Measurements from ENCODE around the gene PIGC.
A peak's percentile ranks its signal among the peaks of the same experiment; 100 is the strongest.

Gene PIGC

GRCh38 chr1:172449585-172450523 is 6.0 kb upstream of the PIGC start:
- POLR2A ChIA-PET: interaction anchor here (1.2 kb wide), 1 partner anchor 82 kb away, joined by 3 read pairs; no protein-coding TSS in a partner anchor
- Histone ChIP-seq H3K9me3 (ENCODE audit: control extremely low read depth in 1 of 5, control insufficient read depth in 4 of 5, insufficient read depth in 2 of 5, low read depth in 1 of 5, low read length in 4 of 5) (no peaks in the 10 kb centered on the region), H3K27me3 (replicated peaks in 2 of 5; ENCODE audit: control insufficient read depth in 4 of 5, insufficient read depth in 5 of 5, low read length in 4 of 5) (no peaks in the 10 kb centered on the region), H3K36me3 (ENCODE audit: control insufficient read depth in 4 of 4, insufficient read depth in 4 of 4, low read length in 3 of 4) (no peaks in the 10 kb centered on the region), H3K4me3 (ENCODE audit: control insufficient read depth in 1 of 7, extremely low read depth in 1 of 7, insufficient read depth in 4 of 7, low read depth in 2 of 7, low read length in 6 of 7) (peak overlapping the region in 1 of 7 experiments; percentile 12), H3K27ac (ENCODE audit: insufficient read depth in 1 of 2, low read depth in 1 of 2, low read length in 2 of 2, poor library complexity in 1 of 2, severe bottlenecking in 2 of 2) (no peak overlapping the region), H3K4me1 (ENCODE audit: control extremely low read depth in 1 of 4, control insufficient read depth in 4 of 4, insufficient read depth in 4 of 4, low read length in 3 of 4) (peaks cover 0 to 21% (median 7%) of the 10 kb centered on the region in 4 experiments)
- 64% methylated on average over 17 of the region's 18 CpGs for WGBS (ENCODE audit: insufficient coverage)
- peak; percentile 46 to 64 (median 64) for DNase-seq
- CTCF ChIA-PET: interaction anchor here (0.8 to 2.1 kb wide), 6 partner anchors 9 to 270 kb away, joined by 3 to 9 read pairs (median 6); no protein-coding TSS in a partner anchor

- no peak for DNase-seq
- H3K9me3 ChIP-seq (ENCODE audit: control extremely low read depth in 1 of 5, control insufficient read depth in 4 of 5, insufficient read depth in 2 of 5, low read depth in 1 of 5, low read length in 4 of 5): no peaks in the 10 kb centered on the region
- WGBS (ENCODE audit: insufficient coverage): 89% methylated on average over 6 of the region's 6 CpGs
- ChIA-PET CTCF (no interaction called here), POLR2A (no interaction called here)
- no peaks in the 10 kb centered on the region for H3K27me3 ChIP-seq (replicated peaks in 2 of 5; ENCODE audit: control insufficient read depth in 4 of 5, insufficient read depth in 5 of 5, low read length in 4 of 5)
- peaks cover 0 to 21% (median 8%) of the 10 kb centered on the region in 4 experiments for H3K4me1 ChIP-seq (ENCODE audit: control extremely low read depth in 1 of 4, control insufficient read depth in 4 of 4, insufficient read depth in 4 of 4, low read length in 3 of 4)
- H3K27ac ChIP-seq (ENCODE audit: insufficient read depth in 1 of 2, low read depth in 1 of 2, low read length in 2 of 2, poor library complexity in 1 of 2, severe bottlenecking in 2 of 2): no peak overlapping the region
- no peaks in the 10 kb centered on the region for H3K36me3 ChIP-seq (ENCODE audit: control insufficient read depth in 4 of 4, insufficient read depth in 4 of 4, low read length in 3 of 4)
- H3K4me3 ChIP-seq (ENCODE audit: control insufficient read depth in 1 of 7, extremely low read depth in 1 of 7, insufficient read depth in 4 of 7, low read depth in 2 of 7, low read length in 6 of 7): no peak overlapping the region
These were observed 5.2 kb upstream of the PIGC start for GRCh38 chr1:172448995-172449584.

- 100% methylated on average over 1 of the region's 2 CpGs for WGBS (ENCODE audit: insufficient coverage)
- peak in 2 of 3 donors; percentile 27 to 35 for DNase-seq
- ChIA-PET POLR2A (no interaction called here), CTCF (interaction anchor here (1.0 kb wide), 1 partner anchor 9 kb away, joined by 3 read pairs; no protein-coding TSS in a partner anchor)
- no peak overlapping the region for H3K27ac ChIP-seq (ENCODE audit: insufficient read depth in 1 of 2, low read depth in 1 of 2, low read length in 2 of 2, poor library complexity in 1 of 2, severe bottlenecking in 2 of 2)
- no peak overlapping the region for H3K4me3 ChIP-seq (ENCODE audit: control insufficient read depth in 1 of 7, extremely low read depth in 1 of 7, insufficient read depth in 4 of 7, low read depth in 2 of 7, low read length in 6 of 7)
- peaks cover 5 to 29% (median 13%) of the 10 kb centered on the region in 4 experiments for H3K4me1 ChIP-seq (ENCODE audit: control extremely low read depth in 1 of 4, control insufficient read depth in 4 of 4, insufficient read depth in 4 of 4, low read length in 3 of 4)
- no peaks in the 10 kb centered on the region for H3K36me3 ChIP-seq (ENCODE audit: control insufficient read depth in 4 of 4, insufficient read depth in 4 of 4, low read length in 3 of 4)
- H3K9me3 ChIP-seq (ENCODE audit: control extremely low read depth in 1 of 5, control insufficient read depth in 4 of 5, insufficient read depth in 2 of 5, low read depth in 1 of 5, low read length in 4 of 5): no peaks in the 10 kb centered on the region
- H3K27me3 ChIP-seq (replicated peaks in 2 of 5; ENCODE audit: control insufficient read depth in 4 of 5, insufficient read depth in 5 of 5, low read length in 4 of 5): no peaks in the 10 kb centered on the region
These were observed 3.8 kb upstream of the PIGC start for GRCh38 chr1:172447641-172448040.

GRCh38 chr1:172446547-172446946 is 2.7 kb upstream of the PIGC start:
- WGBS (ENCODE audit: insufficient coverage): 100% methylated on average over 1 of the region's 3 CpGs
- peaks cover 5 to 30% (median 16%) of the 10 kb centered on the region in 4 experiments for H3K4me1 ChIP-seq (ENCODE audit: control extremely low read depth in 1 of 4, control insufficient read depth in 4 of 4, insufficient read depth in 4 of 4, low read length in 3 of 4)
- POLR2A ChIA-PET: no interaction called here

GRCh38 chr1:172442843-172443565 is 865 bp downstream of the PIGC start:
- Histone ChIP-seq H3K4me3 (ENCODE audit: control insufficient read depth in 1 of 7, extremely low read depth in 1 of 7, insufficient read depth in 4 of 7, low read depth in 2 of 7, low read length in 6 of 7) (peak overlapping the region in 6 of 7 experiments; percentile 80 to 92 (median 88)), H3K4me1 (ENCODE audit: control extremely low read depth in 1 of 4, control insufficient read depth in 4 of 4, insufficient read depth in 4 of 4, low read length in 3 of 4) (peaks cover 5 to 16% (median 10%) of the 10 kb centered on the region in 4 experiments), H3K27me3 (replicated peaks in 2 of 5; ENCODE audit: control insufficient read depth in 4 of 5, insufficient read depth in 5 of 5, low read length in 4 of 5) (no peaks in the 10 kb centered on the region), H3K9me3 (ENCODE audit: control extremely low read depth in 1 of 5, control insufficient read depth in 4 of 5, insufficient read depth in 2 of 5, low read depth in 1 of 5, low read length in 4 of 5) (no peaks in the 10 kb centered on the region), H3K36me3 (ENCODE audit: control insufficient read depth in 4 of 4, insufficient read depth in 4 of 4, low read length in 3 of 4) (peaks cover 0 to 9% (median 7%) of the 10 kb centered on the region in 4 experiments), H3K27ac (ENCODE audit: insufficient read depth in 1 of 2, low read depth in 1 of 2, low read length in 2 of 2, poor library complexity in 1 of 2, severe bottlenecking in 2 of 2) (peak overlapping the region; percentile 47 to 81)
- DNase-seq: no peak
- WGBS (ENCODE audit: insufficient coverage): no CpG with 5 or more reads among the region's 3 CpGs
- POLR2A ChIA-PET: no interaction called here
- CTCF ChIA-PET: interaction anchor here (0.6 to 3.5 kb wide), 10 partner anchors 14 to 514 kb away, joined by 3 to 20 read pairs (median 3); no protein-coding TSS in a partner anchor

More at GRCh38 chr1:172446547-172446946, 2.7 kb upstream of the PIGC start:
- Histone ChIP-seq H3K36me3 (ENCODE audit: control insufficient read depth in 4 of 4, insufficient read depth in 4 of 4, low read length in 3 of 4) (peaks cover 0 to 6% (median 6%) of the 10 kb centered on the region in 4 experiments), H3K27ac (ENCODE audit: insufficient read depth in 1 of 2, low read depth in 1 of 2, low read length in 2 of 2, poor library complexity in 1 of 2, severe bottlenecking in 2 of 2) (no peak overlapping the region), H3K9me3 (ENCODE audit: control extremely low read depth in 1 of 5, control insufficient read depth in 4 of 5, insufficient read depth in 2 of 5, low read depth in 1 of 5, low read length in 4 of 5) (no peaks in the 10 kb centered on the region), H3K27me3 (replicated peaks in 2 of 5; ENCODE audit: control insufficient read depth in 4 of 5, insufficient read depth in 5 of 5, low read length in 4 of 5) (no peaks in the 10 kb centered on the region), H3K4me3 (ENCODE audit: control insufficient read depth in 1 of 7, extremely low read depth in 1 of 7, insufficient read depth in 4 of 7, low read depth in 2 of 7, low read length in 6 of 7) (no peak overlapping the region)
- no peak for DNase-seq
- CTCF ChIA-PET: no interaction called here

GRCh38 chr1:172442404-172442803 is 1.5 kb downstream of the PIGC start:
- DNase-seq: no peak
- whole genome bisulfite sequencing (ENCODE audit: insufficient coverage): 97% methylated on average over 5 of the region's 6 CpGs
- peaks cover 5 to 14% (median 9%) of the 10 kb centered on the region in 4 experiments for H3K4me1 ChIP-seq (ENCODE audit: control extremely low read depth in 1 of 4, control insufficient read depth in 4 of 4, insufficient read depth in 4 of 4, low read length in 3 of 4)
- peak overlapping the region in 2 of 7 experiments; percentile 86 to 92 for H3K4me3 ChIP-seq (ENCODE audit: control insufficient read depth in 1 of 7, extremely low read depth in 1 of 7, insufficient read depth in 4 of 7, low read depth in 2 of 7, low read length in 6 of 7)
- ChIA-PET CTCF (interaction anchor here (1.1 to 3.5 kb wide), 10 partner anchors 9 to 440 kb away, joined by 3 to 20 read pairs (median 4); no protein-coding TSS in a partner anchor), POLR2A (no interaction called here)
- no peaks in the 10 kb centered on the region for H3K27me3 ChIP-seq (replicated peaks in 2 of 5; ENCODE audit: control insufficient read depth in 4 of 5, insufficient read depth in 5 of 5, low read length in 4 of 5)
- H3K27ac ChIP-seq (ENCODE audit: insufficient read depth in 1 of 2, low read depth in 1 of 2, low read length in 2 of 2, poor library complexity in 1 of 2, severe bottlenecking in 2 of 2): no peak overlapping the region
- H3K9me3 ChIP-seq (ENCODE audit: control extremely low read depth in 1 of 5, control insufficient read depth in 4 of 5, insufficient read depth in 2 of 5, low read depth in 1 of 5, low read length in 4 of 5): peaks cover 0 to 2% (median 0%) of the 10 kb centered on the region in 5 experiments
- H3K36me3 ChIP-seq (ENCODE audit: control insufficient read depth in 4 of 4, insufficient read depth in 4 of 4, low read length in 3 of 4): peaks cover 0 to 9% (median 7%) of the 10 kb centered on the region in 4 experiments

Data from common myeloid progenitor, CD34-positive (primary cell).